ENCODE measurements around the gene AACS.

Gene AACS

GRCh38 chr12:125181107-125181506, 115.9 kb downstream of the AACS start:
- H3K4me3 ChIP-seq (ENCODE audit: low read length) = no peak overlapping the region
- TF ChIP-seq ZNF274 (IDR thresholded peaks at IDR 0.05; ENCODE audit: low read depth, low read length) = no peak

- H3K4me3 ChIP-seq (ENCODE audit: low read length) = no peak overlapping the region
- TF ChIP-seq ZNF274 (IDR thresholded peaks at IDR 0.05; ENCODE audit: low read depth, low read length) = no peak
These were observed 118.2 kb downstream of the AACS start for GRCh38 chr12:125183187-125184067.

GRCh38 chr12:125184213-125184967, 119.2 kb downstream of the AACS start:
- no peak overlapping the region for H3K4me3 ChIP-seq (ENCODE audit: low read length)
- no peak for TF ChIP-seq ZNF274 (IDR thresholded peaks at IDR 0.05; ENCODE audit: low read depth, low read length)

GRCh38 chr12:125185311-125185739, 120.1 kb downstream of the AACS start:
- TF ChIP-seq ZNF274 (IDR thresholded peaks at IDR 0.05; ENCODE audit: low read depth, low read length) = no peak
- H3K4me3 ChIP-seq (ENCODE audit: low read length) = no peak overlapping the region

GRCh38 chr12:125185740-125186470, 120.7 kb downstream of the AACS start, which contains the start of gene TMEM132B:
Gene TMEM132B, plus strand, starts transcription at chr12:125186386.
- no peak within 1 kb of the TSS for H3K4me3 ChIP-seq (ENCODE audit: low read length)
- no peak for TF ChIP-seq ZNF274 (IDR thresholded peaks at IDR 0.05; ENCODE audit: low read depth, low read length)

- no peak for TF ChIP-seq ZNF274 (IDR thresholded peaks at IDR 0.05; ENCODE audit: low read depth, low read length)
These were observed 121.4 kb downstream of the AACS start for GRCh38 chr12:125186471-125187147.

GRCh38 chr12:125187148-125187745, 122.0 kb downstream of the AACS start:
- H3K4me3 ChIP-seq (ENCODE audit: low read length) = no peak overlapping the region
- TF ChIP-seq ZNF274 (IDR thresholded peaks at IDR 0.05; ENCODE audit: low read depth, low read length) = no peak

More at GRCh38 chr12:125186471-125187147, 121.4 kb downstream of the AACS start:
- H3K4me3 ChIP-seq (ENCODE audit: low read length) = no peak overlapping the region

GRCh38 chr12:125187780-125188741, 122.8 kb downstream of the AACS start:
- no peak for TF ChIP-seq ZNF274 (IDR thresholded peaks at IDR 0.05; ENCODE audit: low read depth, low read length)
- no peak overlapping the region for H3K4me3 ChIP-seq (ENCODE audit: low read length)

- TF ChIP-seq ZNF274 (IDR thresholded peaks at IDR 0.05; ENCODE audit: low read depth, low read length) = no peak
- no peak overlapping the region for H3K4me3 ChIP-seq (ENCODE audit: low read length)
These were observed 123.8 kb downstream of the AACS start for GRCh38 chr12:125189015-125189414.

GRCh38 chr12:125189502-125189901, 124.3 kb downstream of the AACS start:
- no peak for TF ChIP-seq ZNF274 (IDR thresholded peaks at IDR 0.05; ENCODE audit: low read depth, low read length)
- no peak overlapping the region for H3K4me3 ChIP-seq (ENCODE audit: low read length)

- TF ChIP-seq ZNF274 (IDR thresholded peaks at IDR 0.05; ENCODE audit: low read depth, low read length) = no peak
- H3K4me3 ChIP-seq (ENCODE audit: low read length) = no peak overlapping the region
These were observed 126.3 kb downstream of the AACS start for GRCh38 chr12:125191361-125192087.
